Loucy (cell line): ENCODE results near the gene GLOD4.
"Not testable (repeated sequence)": the region's sequence is repeated elsewhere in the genome, so short reads cannot be mapped to it uniquely, and the experiment has no call there.

Experiments used
- EZH2phosphoT487 ChIP-seq: fragments of 200-600 bp; IDR thresholded peaks from 2 replicates; pipeline ENCODE4 v1.6.1; 2018; ENCODE audit warnings: antibody characterized with exemption, mild to moderate bottlenecking, moderate library complexity, borderline replicate concordance
- TF ChIP-seq, protein P1 (sequence below): fragments of 200-600 bp; sonication (generic); conservative IDR thresholded peaks from 2 replicates; pipeline ENCODE4 v1.5.1; 2014; ENCODE audit warnings: mild to moderate bottlenecking, antibody characterized with exemption, low read length

DNA sequence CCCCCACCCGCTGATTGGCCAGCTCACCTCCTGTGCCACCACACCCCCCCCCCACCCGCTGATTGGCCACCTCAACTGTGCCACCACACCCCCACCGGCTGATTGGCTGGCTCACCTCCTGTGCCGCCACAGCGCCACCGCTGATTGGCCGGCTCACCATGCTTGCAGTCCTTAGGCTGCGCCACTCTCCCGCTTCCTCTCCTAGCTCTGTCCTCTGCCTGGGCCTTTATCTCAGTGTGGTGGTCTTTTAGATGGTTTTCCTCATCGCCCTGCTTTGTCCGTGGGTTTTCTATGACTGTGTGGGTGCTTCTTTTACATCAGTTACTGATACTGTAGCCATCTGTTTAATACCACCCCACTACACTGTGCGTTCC lies 8.8 kb upstream of the GLOD4 start:
- TF ChIP-seq, protein P1, sequence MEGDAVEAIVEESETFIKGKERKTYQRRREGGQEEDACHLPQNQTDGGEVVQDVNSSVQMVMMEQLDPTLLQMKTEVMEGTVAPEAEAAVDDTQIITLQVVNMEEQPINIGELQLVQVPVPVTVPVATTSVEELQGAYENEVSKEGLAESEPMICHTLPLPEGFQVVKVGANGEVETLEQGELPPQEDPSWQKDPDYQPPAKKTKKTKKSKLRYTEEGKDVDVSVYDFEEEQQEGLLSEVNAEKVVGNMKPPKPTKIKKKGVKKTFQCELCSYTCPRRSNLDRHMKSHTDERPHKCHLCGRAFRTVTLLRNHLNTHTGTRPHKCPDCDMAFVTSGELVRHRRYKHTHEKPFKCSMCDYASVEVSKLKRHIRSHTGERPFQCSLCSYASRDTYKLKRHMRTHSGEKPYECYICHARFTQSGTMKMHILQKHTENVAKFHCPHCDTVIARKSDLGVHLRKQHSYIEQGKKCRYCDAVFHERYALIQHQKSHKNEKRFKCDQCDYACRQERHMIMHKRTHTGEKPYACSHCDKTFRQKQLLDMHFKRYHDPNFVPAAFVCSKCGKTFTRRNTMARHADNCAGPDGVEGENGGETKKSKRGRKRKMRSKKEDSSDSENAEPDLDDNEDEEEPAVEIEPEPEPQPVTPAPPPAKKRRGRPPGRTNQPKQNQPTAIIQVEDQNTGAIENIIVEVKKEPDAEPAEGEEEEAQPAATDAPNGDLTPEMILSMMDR: not testable (repeated sequence)
- TF ChIP-seq EZH2phosphoT487: not testable (repeated sequence)
